NCI-H2107 treated with DMSO at 0.1 percent for 48 hours (cell line): Measurements from ENCODE around the gene POP7.
A peak's percentile ranks its signal among the peaks of the same experiment; 100 is the strongest.
"Not testable (repeated sequence)": the region's sequence is repeated elsewhere in the genome, so short reads cannot be mapped to it uniquely, and the experiment has no call there.

ENCODE experiments used
- DNase-seq: peaks from one replicate; lab custom pipeline; 2025; ENCODE audit not compliant: unreplicated experiment; lab: John Stamatoyannopoulos, UW

POP7 gene

GRCh38 chr7:100691676-100692577, 14.0 kb upstream of the POP7 start:
- peak; percentile 35 for DNase-seq

- DNase-seq, result no peak
These were observed 13.4 kb upstream of the POP7 start for GRCh38 chr7:100692578-100692961.

- no peak for DNase-seq
These were observed 12.4 kb upstream of the POP7 start for GRCh38 chr7:100693312-100694097.

GRCh38 chr7:100694098-100694745, 11.7 kb upstream of the POP7 start, which contains the start of gene GIGYF1:
GIGYF1 (minus strand) TSS chr7:100694250; CDS start chr7:100688238, 6,012 bp downstream.
- DNase-seq, result no peak

GRCh38 chr7:100696123-100696521, 9.8 kb upstream of the POP7 start:
- no peak for DNase-seq

GRCh38 chr7:100699018-100699417, 6.9 kb upstream of the POP7 start:
- DNase-seq, result no peak

GRCh38 chr7:100701089-100701488, 4.8 kb upstream of the POP7 start:
- DNase-seq, result not testable (repeated sequence)

GRCh38 chr7:100705320-100705752, 585 bp upstream of the POP7 start:
- peak; percentile 49 for DNase-seq

- DNase-seq, result no peak
These were observed 871 bp downstream of the POP7 start for GRCh38 chr7:100706672-100707311.

- no peak for DNase-seq
These were observed 2.5 kb downstream of the POP7 start for GRCh38 chr7:100708395-100708794.

GRCh38 chr7:100710452-100710851, 4.5 kb downstream of the POP7 start:
- no peak for DNase-seq

- no peak for DNase-seq
These were observed 5.4 kb downstream of the POP7 start for GRCh38 chr7:100711369-100711768.

GRCh38 chr7:100714725-100715124, 8.8 kb downstream of the POP7 start:
- DNase-seq, result no peak

GRCh38 chr7:100717073-100717472, 11.2 kb downstream of the POP7 start:
- not testable (repeated sequence) for DNase-seq

GRCh38 chr7:100719523-100720278, 13.8 kb downstream of the POP7 start:
- no peak for DNase-seq

- DNase-seq, result no peak
These were observed 14.4 kb downstream of the POP7 start, which contains the start of gene EPO for GRCh38 chr7:100720279-100720670. EPO (plus strand) TSS chr7:100720468; CDS start chr7:100720981, 513 bp downstream.

GRCh38 chr7:100720671-100721504, 15.0 kb downstream of the POP7 start:
- no peak for DNase-seq

- no peak for DNase-seq
These were observed 15.5 kb downstream of the POP7 start for GRCh38 chr7:100721505-100721812.

GRCh38 chr7:100722480-100723212, 16.7 kb downstream of the POP7 start:
- no peak for DNase-seq
